Neural cell (in vitro differentiated cells): ENCODE data around the gene SLC24A5. TPM values are rescaled to one million over a fixed set of nuclear protein-coding genes. Genes with fewer than 3 reads are reported as not detected.

ENCODE experiments used
- H2AFZ ChIP-seq: fragments of 200-600, 300-800 bp; sonication (generic), shearing (Covaris generic); 2 replicates; pipeline ENCODE4 v1.6.0; 2014; ENCODE audit warnings: low read depth, mild to moderate bottlenecking, antibody characterized with exemption, low read length, moderate library complexity
- H3F3A ChIP-seq: fragments of 200-600 bp; shearing (Covaris generic); 2 replicates; pipeline ENCODE4 v1.6.1; 2016; ENCODE audit warnings: mild to moderate bottlenecking, moderate library complexity, mixed read lengths, antibody characterized with exemption, low read length; ENCODE audit not compliant: insufficient read depth, poor library complexity, severe bottlenecking
- H3K27ac ChIP-seq: fragments of 200-600, 300-800 bp; sonication (generic), shearing (Covaris generic); 2 replicates; pipeline ENCODE4 v1.5.1; 2014; ENCODE audit warnings: mild to moderate bottlenecking, low read length, moderate library complexity
- H3K27me3 ChIP-seq: fragments of 300-800, 200-600 bp; sonication (generic), shearing (Covaris generic); 2 replicates; pipeline ENCODE4 v1.6.0; 2014; ENCODE audit warnings: mild to moderate bottlenecking, low read depth, low read length, moderate library complexity; ENCODE audit not compliant: insufficient read depth
- H3K36me3 ChIP-seq: fragments of 300-800, 200-600 bp; sonication (generic), shearing (Covaris generic); 2 replicates; pipeline ENCODE4 v1.5.1; 2014; ENCODE audit warnings: mild to moderate bottlenecking, antibody characterized with exemption, low read length, moderate library complexity; ENCODE audit not compliant: insufficient read depth
- H3K4me2 ChIP-seq: fragments of 300-800, 200-600 bp; sonication (generic), shearing (Covaris generic); 2 replicates; pipeline ENCODE4 v1.6.0; 2014; ENCODE audit warnings: mild to moderate bottlenecking, low read length
- H3K4me3 ChIP-seq: fragments of 300-800, 200-600 bp; sonication (generic), shearing (Covaris generic); 2 replicates; pipeline ENCODE4 v1.5.1; 2014; ENCODE audit warnings: mild to moderate bottlenecking, low read length, moderate library complexity
- H3K79me2 ChIP-seq: fragments of 200-600 bp; shearing (Covaris generic); replicated peaks from 2 replicates; pipeline ENCODE4 v1.6.0; 2014; ENCODE audit warnings: mild to moderate bottlenecking, low read length, moderate library complexity; ENCODE audit not compliant: insufficient read depth
- H3K9ac ChIP-seq: fragments of 300-800, 200-600 bp; sonication (generic), shearing (Covaris generic); 2 replicates; pipeline ENCODE4 v1.6.1; 2016; ENCODE audit warnings: mild to moderate bottlenecking, low read length, mixed read lengths
- H3K9me2 ChIP-seq: fragments of 200-600 bp; shearing (Covaris generic); 2 replicates; pipeline ENCODE4 v1.6.1; 2016; ENCODE audit warnings: mild to moderate bottlenecking, low read length, mixed read lengths; ENCODE audit not compliant: insufficient read depth
- H3K9me3 ChIP-seq: fragments of 200-600, 300-800 bp; sonication (generic), shearing (Covaris generic); 2 replicates; pipeline ENCODE4 v1.6.1; 2016; ENCODE audit warnings: mild to moderate bottlenecking, mixed run types, low read length, moderate library complexity, mixed read lengths
- H4K20me1 ChIP-seq: fragments of 200-600 bp; shearing (Covaris generic); 2 replicates; pipeline ENCODE4 v1.6.1; 2016; ENCODE audit warnings: mild to moderate bottlenecking, mixed run types; ENCODE audit not compliant: insufficient read depth
- EP300 ChIP-seq: fragments of 450-650 bp; conservative IDR thresholded peaks from 2 replicates; pipeline ENCODE4 v1.6.1; 2014; ENCODE audit warnings: antibody characterized with exemption, mild to moderate bottlenecking, moderate library complexity; ENCODE audit not compliant: poor library complexity, severe bottlenecking
- EZH2 ChIP-seq: fragments of 200-600, 300-800 bp; shearing (Covaris generic), sonication (generic); IDR thresholded peaks from 2 replicates; pipeline ENCODE4 v1.6.1; 2014; ENCODE audit warnings: antibody characterized with exemption, low read length, borderline replicate concordance, mild to moderate bottlenecking; ENCODE audit not compliant: insufficient read depth, poor library complexity, severe bottlenecking
- MXI1 ChIP-seq: fragments of 450-650 bp; conservative IDR thresholded peaks from 2 replicates; pipeline ENCODE4 v1.6.1; 2014; ENCODE audit warnings: antibody characterized with exemption, mild to moderate bottlenecking; ENCODE audit not compliant: poor library complexity, severe bottlenecking
- POLR2AphosphoS5 ChIP-seq: IDR thresholded peaks from 2 replicates; pipeline ENCODE4 v1.6.1; 2012
- RAD21 ChIP-seq: fragments of 450-650 bp; conservative IDR thresholded peaks from 2 replicates; pipeline ENCODE4 v1.6.1; 2014; ENCODE audit warnings: antibody characterized with exemption, mild to moderate bottlenecking, moderate library complexity
- SMC3 ChIP-seq: fragments of 450-650 bp; conservative IDR thresholded peaks from 2 replicates; pipeline ENCODE4 v1.6.1; 2014; ENCODE audit warnings: antibody characterized with exemption, mild to moderate bottlenecking, moderate library complexity; ENCODE audit not compliant: poor library complexity
- TAF1 ChIP-seq: IDR thresholded peaks from 2 replicates; pipeline ENCODE4 v1.6.1; 2012; ENCODE audit warnings: low read depth
- polyA plus RNA-seq: library from polyadenylated mRNA; depleted of rRNA; stranded (reverse); fragments of >200 nt; gene quantifications from 2 replicates; pipeline ENCODE4 v1.2.3, GENCODE V29; 2014
- TF ChIP-seq, protein P1 (sequence below): fragments of 450-650 bp; IDR thresholded peaks from 2 replicates; pipeline ENCODE4 v1.5.1; 2014; ENCODE audit warnings: antibody characterized with exemption, mild to moderate bottlenecking, moderate library complexity; ENCODE audit not compliant: poor library complexity, severe bottlenecking
- TF ChIP-seq, protein P2 (sequence below): IDR thresholded peaks from 2 replicates; pipeline ENCODE4 v1.6.1; 2012; ENCODE audit warnings: borderline replicate concordance

Gene SLC24A5
- polyA plus RNA-seq, 1 donor from 2014 or later: 0.78 TPM

DNA sequence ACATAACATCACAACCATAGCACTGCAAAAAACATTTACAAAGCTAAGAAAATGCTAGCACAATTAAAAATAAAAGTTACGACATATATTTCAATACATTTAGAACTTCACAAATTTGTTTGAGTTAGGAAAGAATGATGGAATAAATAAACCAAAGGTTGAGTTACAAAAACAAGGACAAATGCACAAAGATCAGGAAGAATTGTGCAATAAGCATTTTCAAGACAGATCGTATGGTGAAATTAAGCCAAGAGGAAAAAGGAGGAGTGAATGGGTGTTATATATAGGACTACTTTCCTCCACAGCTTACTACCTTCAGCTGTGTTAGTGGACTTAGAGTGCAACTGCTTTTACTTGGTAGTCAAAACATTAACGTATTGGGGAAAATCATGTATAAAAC is 64.7 kb downstream of the SLC24A5 start:
- TF ChIP-seq TAF1 (no peak), RAD21 (no peak), SMC3 (no peak), EZH2 (no peak), EP300 (no peak), POLR2AphosphoS5 (no peak), MXI1 (no peak)
- TF ChIP-seq, protein P1, sequence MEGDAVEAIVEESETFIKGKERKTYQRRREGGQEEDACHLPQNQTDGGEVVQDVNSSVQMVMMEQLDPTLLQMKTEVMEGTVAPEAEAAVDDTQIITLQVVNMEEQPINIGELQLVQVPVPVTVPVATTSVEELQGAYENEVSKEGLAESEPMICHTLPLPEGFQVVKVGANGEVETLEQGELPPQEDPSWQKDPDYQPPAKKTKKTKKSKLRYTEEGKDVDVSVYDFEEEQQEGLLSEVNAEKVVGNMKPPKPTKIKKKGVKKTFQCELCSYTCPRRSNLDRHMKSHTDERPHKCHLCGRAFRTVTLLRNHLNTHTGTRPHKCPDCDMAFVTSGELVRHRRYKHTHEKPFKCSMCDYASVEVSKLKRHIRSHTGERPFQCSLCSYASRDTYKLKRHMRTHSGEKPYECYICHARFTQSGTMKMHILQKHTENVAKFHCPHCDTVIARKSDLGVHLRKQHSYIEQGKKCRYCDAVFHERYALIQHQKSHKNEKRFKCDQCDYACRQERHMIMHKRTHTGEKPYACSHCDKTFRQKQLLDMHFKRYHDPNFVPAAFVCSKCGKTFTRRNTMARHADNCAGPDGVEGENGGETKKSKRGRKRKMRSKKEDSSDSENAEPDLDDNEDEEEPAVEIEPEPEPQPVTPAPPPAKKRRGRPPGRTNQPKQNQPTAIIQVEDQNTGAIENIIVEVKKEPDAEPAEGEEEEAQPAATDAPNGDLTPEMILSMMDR: no peak
- TF ChIP-seq, protein P2, sequence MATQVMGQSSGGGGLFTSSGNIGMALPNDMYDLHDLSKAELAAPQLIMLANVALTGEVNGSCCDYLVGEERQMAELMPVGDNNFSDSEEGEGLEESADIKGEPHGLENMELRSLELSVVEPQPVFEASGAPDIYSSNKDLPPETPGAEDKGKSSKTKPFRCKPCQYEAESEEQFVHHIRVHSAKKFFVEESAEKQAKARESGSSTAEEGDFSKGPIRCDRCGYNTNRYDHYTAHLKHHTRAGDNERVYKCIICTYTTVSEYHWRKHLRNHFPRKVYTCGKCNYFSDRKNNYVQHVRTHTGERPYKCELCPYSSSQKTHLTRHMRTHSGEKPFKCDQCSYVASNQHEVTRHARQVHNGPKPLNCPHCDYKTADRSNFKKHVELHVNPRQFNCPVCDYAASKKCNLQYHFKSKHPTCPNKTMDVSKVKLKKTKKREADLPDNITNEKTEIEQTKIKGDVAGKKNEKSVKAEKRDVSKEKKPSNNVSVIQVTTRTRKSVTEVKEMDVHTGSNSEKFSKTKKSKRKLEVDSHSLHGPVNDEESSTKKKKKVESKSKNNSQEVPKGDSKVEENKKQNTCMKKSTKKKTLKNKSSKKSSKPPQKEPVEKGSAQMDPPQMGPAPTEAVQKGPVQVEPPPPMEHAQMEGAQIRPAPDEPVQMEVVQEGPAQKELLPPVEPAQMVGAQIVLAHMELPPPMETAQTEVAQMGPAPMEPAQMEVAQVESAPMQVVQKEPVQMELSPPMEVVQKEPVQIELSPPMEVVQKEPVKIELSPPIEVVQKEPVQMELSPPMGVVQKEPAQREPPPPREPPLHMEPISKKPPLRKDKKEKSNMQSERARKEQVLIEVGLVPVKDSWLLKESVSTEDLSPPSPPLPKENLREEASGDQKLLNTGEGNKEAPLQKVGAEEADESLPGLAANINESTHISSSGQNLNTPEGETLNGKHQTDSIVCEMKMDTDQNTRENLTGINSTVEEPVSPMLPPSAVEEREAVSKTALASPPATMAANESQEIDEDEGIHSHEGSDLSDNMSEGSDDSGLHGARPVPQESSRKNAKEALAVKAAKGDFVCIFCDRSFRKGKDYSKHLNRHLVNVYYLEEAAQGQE: no peak
- Histone ChIP-seq H3K79me2 (no peaks in the 10 kb centered on the region), H3K27ac (no peak overlapping the region), H3F3A (peaks cover 2% of the 10 kb centered on the region), H3K9me2 (no peaks in the 10 kb centered on the region), H4K20me1 (no peaks in the 10 kb centered on the region), H3K36me3 (no peaks in the 10 kb centered on the region), H3K9ac (no peak overlapping the region), H3K27me3 (no peaks in the 10 kb centered on the region), H3K4me2 (no peak overlapping the region), H3K4me3 (no peak overlapping the region), H3K9me3 (no peaks in the 10 kb centered on the region), H2AFZ (no peak overlapping the region)

DNA sequence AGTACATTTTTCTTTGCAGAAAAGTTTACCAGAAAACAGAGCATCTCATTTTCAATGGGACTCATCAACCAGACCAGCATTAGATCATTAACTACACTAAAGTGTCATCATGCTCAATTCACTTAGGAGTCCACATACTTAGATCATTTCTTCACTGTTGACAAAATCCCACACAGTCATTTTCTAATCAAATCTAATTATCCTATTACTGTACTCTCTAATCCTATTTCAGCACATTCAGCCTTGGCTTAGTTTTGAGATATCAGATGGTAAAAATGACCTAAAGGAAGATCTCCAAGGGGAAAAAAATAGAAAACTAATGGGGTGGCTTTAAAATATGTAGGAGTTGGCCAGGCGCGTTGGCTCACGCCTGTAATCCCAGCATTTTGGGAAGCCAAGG is 65.5 kb downstream of the SLC24A5 start:
- no peak overlapping the region for H3K4me2 ChIP-seq
- no peaks in the 10 kb centered on the region for H4K20me1 ChIP-seq
- no peaks in the 10 kb centered on the region for H3K36me3 ChIP-seq
- no peak overlapping the region for H3K27ac ChIP-seq
- H3K4me3 ChIP-seq: no peak overlapping the region
- no peak for TF ChIP-seq POLR2AphosphoS5
- no peak for TF ChIP-seq EZH2
- no peak for TF ChIP-seq EP300
- H3K9me3 ChIP-seq: no peaks in the 10 kb centered on the region
- no peaks in the 10 kb centered on the region for H3K27me3 ChIP-seq
- H3K9ac ChIP-seq: no peak overlapping the region
- H3K9me2 ChIP-seq: no peaks in the 10 kb centered on the region
- H3F3A ChIP-seq: peaks cover 2% of the 10 kb centered on the region
- H2AFZ ChIP-seq: no peak overlapping the region
- H3K79me2 ChIP-seq: no peaks in the 10 kb centered on the region
